ENCODE results near the gene BHLHA15. TPM values are rescaled to one million over a fixed set of nuclear protein-coding genes. Genes with fewer than 3 reads are reported as not detected.

BHLHA15 gene
- total and polyA plus RNA-seq, 2 experiments from 2014 or later, result 0.39 to 2.3 TPM

GRCh38 chr7:98249106-98249505 is 37.9 kb downstream of the BHLHA15 start:
- no peak for DNase-seq (ENCODE audit: low spot score)
- no peak overlapping the region for H3K4me2 ChIP-seq
- TF ChIP-seq CTCF (IDR thresholded peaks at IDR 0.05; ENCODE audit: poor library complexity), result no peak
- no peak for TF ChIP-seq EZH2 (IDR thresholded peaks at IDR 0.05; ENCODE audit: borderline replicate concordance)
- TF ChIP-seq EZH2phosphoT487 (IDR thresholded peaks at IDR 0.05; ENCODE audit: low read depth, severe bottlenecking, unreplicated experiment), result no peak
- no peak overlapping the region for H3K27ac ChIP-seq
- no peaks in the 10 kb centered on the region for H3K9me2 ChIP-seq (replicated peaks; ENCODE audit: insufficient read depth)
- no peaks in the 10 kb centered on the region for H3K9me3 ChIP-seq (ENCODE audit: low read depth)
- H3K36me3 ChIP-seq (replicated peaks; ENCODE audit: insufficient read depth, low read depth), result no peaks in the 10 kb centered on the region
- no peak overlapping the region for H2AFZ ChIP-seq
- H4K20me1 ChIP-seq (ENCODE audit: insufficient read depth, poor library complexity, severe bottlenecking), result no peaks in the 10 kb centered on the region
- H3K4me1 ChIP-seq (ENCODE audit: insufficient read depth), result peaks cover 13% of the 10 kb centered on the region
- H3K27me3 ChIP-seq, result no peaks in the 10 kb centered on the region
- WGBS (ENCODE audit: low lambda C conversion rate, missing lambda C conversion rate), result 89% methylated on average over 6 of the region's 6 CpGs
- peaks cover 30% of the 10 kb centered on the region for H3K79me2 ChIP-seq
- no peak overlapping the region for H3K4me3 ChIP-seq

- no peaks in the 10 kb centered on the region for H3K9me2 ChIP-seq (replicated peaks; ENCODE audit: insufficient read depth)
- WGBS (ENCODE audit: low lambda C conversion rate, missing lambda C conversion rate), result 61% methylated on average over 3 of the region's 3 CpGs
- H3K4me3 ChIP-seq, result peak overlapping the region; percentile 55
- H3K27me3 ChIP-seq, result no peaks in the 10 kb centered on the region
- peaks cover 36% of the 10 kb centered on the region for H3K79me2 ChIP-seq
- no peak for DNase-seq (ENCODE audit: low spot score)
- H3K9me3 ChIP-seq (ENCODE audit: low read depth), result no peaks in the 10 kb centered on the region
- no peak overlapping the region for H2AFZ ChIP-seq
- peaks cover 13% of the 10 kb centered on the region for H3K4me1 ChIP-seq (ENCODE audit: insufficient read depth)
- H4K20me1 ChIP-seq (ENCODE audit: insufficient read depth, poor library complexity, severe bottlenecking), result no peaks in the 10 kb centered on the region
- TF ChIP-seq EZH2phosphoT487 (IDR thresholded peaks at IDR 0.05; ENCODE audit: low read depth, severe bottlenecking, unreplicated experiment), result no peak
- no peak for TF ChIP-seq CTCF (IDR thresholded peaks at IDR 0.05; ENCODE audit: poor library complexity)
- TF ChIP-seq EZH2 (IDR thresholded peaks at IDR 0.05; ENCODE audit: borderline replicate concordance), result no peak
- H3K27ac ChIP-seq, result peak overlapping the region; percentile 85
- H3K36me3 ChIP-seq (replicated peaks; ENCODE audit: insufficient read depth, low read depth), result no peaks in the 10 kb centered on the region
- H3K4me2 ChIP-seq, result peak overlapping the region; percentile 85
Measured at GRCh38 chr7:98250789-98251188, 39.5 kb downstream of the BHLHA15 start.

GRCh38 chr7:98251231-98251600 is 40.0 kb downstream of the BHLHA15 start:
- WGBS (ENCODE audit: low lambda C conversion rate, missing lambda C conversion rate), result 18% methylated on average over 9 of the region's 9 CpGs
- peak overlapping the region; percentile 85 for H3K27ac ChIP-seq

More at GRCh38 chr7:98251231-98251600, 40.0 kb downstream of the BHLHA15 start:
- peak overlapping the region; percentile 85 for H3K4me2 ChIP-seq
- H2AFZ ChIP-seq, result peak overlapping the region; percentile 82
- peak overlapping the region; percentile 55 for H3K4me3 ChIP-seq
- H3K36me3 ChIP-seq (replicated peaks; ENCODE audit: insufficient read depth, low read depth), result no peaks in the 10 kb centered on the region
- DNase-seq (ENCODE audit: low spot score), result no peak
- peaks cover 13% of the 10 kb centered on the region for H3K4me1 ChIP-seq (ENCODE audit: insufficient read depth)
- no peaks in the 10 kb centered on the region for H4K20me1 ChIP-seq (ENCODE audit: insufficient read depth, poor library complexity, severe bottlenecking)
- H3K27me3 ChIP-seq, result no peaks in the 10 kb centered on the region
- TF ChIP-seq EZH2phosphoT487 (IDR thresholded peaks at IDR 0.05; ENCODE audit: low read depth, severe bottlenecking, unreplicated experiment) (no peak), EZH2 (IDR thresholded peaks at IDR 0.05; ENCODE audit: borderline replicate concordance) (no peak), CTCF (IDR thresholded peaks at IDR 0.05; ENCODE audit: poor library complexity) (no peak)
- peaks cover 36% of the 10 kb centered on the region for H3K79me2 ChIP-seq
- no peaks in the 10 kb centered on the region for H3K9me3 ChIP-seq (ENCODE audit: low read depth)
- H3K9me2 ChIP-seq (replicated peaks; ENCODE audit: insufficient read depth), result no peaks in the 10 kb centered on the region

All from hepatocyte (in vitro differentiated cells).